Uterus (tissue), 4 donors: ENCODE results near the gene MOB3A. TPM values are rescaled to one million over a fixed set of nuclear protein-coding genes. Genes with fewer than 3 reads are reported as not detected.

Experiments used
- DNase-seq, 2 donors: peaks; one replicate each; pipeline ENCODE4 v3.0.0-alpha.2; 2019 to 2020
- H3K27ac ChIP-seq, 2 donors: fragments of 200-600 bp; sonication (generic); 1 replicate in 1 of 2; 2 replicates in 1 of 2; pipeline ENCODE4 v1.5.1; 2016 to 2018
- H3K27me3 ChIP-seq, 2 donors: fragments of 200-600 bp; sonication (generic); one replicate each; pipeline ENCODE4 v1.5.1; 2018 to 2019; ENCODE audit warnings: control low read depth in 1 of 2
- H3K36me3 ChIP-seq, 2 donors: fragments of 200-600 bp; sonication (generic); one replicate each; pipeline ENCODE4 v1.5.1; 2019; ENCODE audit warnings: control low read depth in 1 of 2
- H3K4me1 ChIP-seq, 2 donors: fragments of 200-600 bp; sonication (generic); one replicate each; pipeline ENCODE4 v1.5.1; 2018 to 2019; ENCODE audit warnings: control low read depth in 1 of 2
- H3K4me3 ChIP-seq, 2 donors: fragments of 200-600 bp; sonication (generic); 1 replicate in 1 of 2; 2 replicates in 1 of 2; pipeline ENCODE4 v1.5.1; 2018 to 2019; ENCODE audit warnings: mild to moderate bottlenecking in 1 of 2
- H3K9me3 ChIP-seq, 2 donors: fragments of 200-600 bp; sonication (generic); one replicate each; pipeline ENCODE4 v1.5.1; 2019; ENCODE audit warnings: control low read depth in 1 of 2
- CTCF ChIP-seq, 4 experiments: fragments of 200-600 bp in 2 of 4; fragments of 450-650 bp in 2 of 4; sonication (generic) in 2 of 4; IDR thresholded peaks; one replicate each; pipeline ENCODE4 v1.5.1; 2016 to 2019; ENCODE audit warnings: antibody characterized with exemption in 4 of 4, mild to moderate bottlenecking in 2 of 4, moderate library complexity in 1 of 4
- POLR2A ChIP-seq, 2 donors: fragments of 450-650 bp; IDR thresholded peaks; one replicate each; pipeline ENCODE4 v1.6.1; 2016; ENCODE audit warnings: antibody characterized with exemption in 2 of 2, mild to moderate bottlenecking in 1 of 2, moderate library complexity in 1 of 2
- intact Hi-C: fragments of 100-400 bp; cut with DNase I; formaldehyde crosslinking; loops from one replicate; pipeline ENCODE4 v1.15.1; 2023; ENCODE audit warnings: low total_unique reads
- total RNA-seq, 4 donors: library from RNA; depleted of rRNA in 3 of 4; stranded (reverse); fragments of >200 nt in 3 of 4; gene quantifications; one replicate each; pipeline versions ENCODE4 v1.1.0 to v1.2.4, GENCODE V29; 2014 to 2023
- donor health status: DM: yes; HTN: yes; CAD: no.

MOB3A gene
- total RNA-seq, 4 donors from 2014 or later = 10.2 to 81.4 (median 20.7) TPM

GRCh38 chr19:2048959-2049740, 47.0 kb downstream of the MOB3A start:
- H3K4me1 ChIP-seq = peaks cover 8 to 41% of the 10 kb centered on the region in 2 donors
- H3K27ac ChIP-seq = peak overlapping the region; percentile 97 to 100
- peak overlapping the region; percentile 53 to 96 for H3K4me3 ChIP-seq
- intact Hi-C loops = no loop called here
- no peaks in the 10 kb centered on the region for H3K27me3 ChIP-seq
- H3K36me3 ChIP-seq = no peaks in the 10 kb centered on the region
- DNase-seq = no peak
- no peaks in the 10 kb centered on the region for H3K9me3 ChIP-seq
- TF ChIP-seq POLR2A (IDR thresholded peaks at IDR 0.05) (no peak), CTCF (IDR thresholded peaks at IDR 0.05) (no peak)

- peaks cover 4 to 37% of the 10 kb centered on the region in 2 donors for H3K4me1 ChIP-seq
Observed at GRCh38 chr19:2048104-2048958, 47.8 kb downstream of the MOB3A start.

GRCh38 chr19:2047449-2048103, 48.5 kb downstream of the MOB3A start:
- no peaks in the 10 kb centered on the region for H3K9me3 ChIP-seq
- intact Hi-C loops = no loop called here
- H3K36me3 ChIP-seq = no peaks in the 10 kb centered on the region
- no peak overlapping the region for H3K4me3 ChIP-seq
- DNase-seq = peak in 1 of 2 donors; percentile 68
- H3K27me3 ChIP-seq = no peaks in the 10 kb centered on the region
- H3K27ac ChIP-seq = peak overlapping the region; percentile 97 to 100
- TF ChIP-seq CTCF (IDR thresholded peaks at IDR 0.05) = no peak
- TF ChIP-seq POLR2A (IDR thresholded peaks at IDR 0.05) = no peak
- peaks cover 7 to 38% of the 10 kb centered on the region in 2 donors for H3K4me1 ChIP-seq

More at GRCh38 chr19:2048104-2048958, 47.8 kb downstream of the MOB3A start:
- Histone ChIP-seq H3K36me3 (no peaks in the 10 kb centered on the region), H3K4me3 (peak overlapping the region; percentile 4 to 53), H3K9me3 (no peaks in the 10 kb centered on the region), H3K27me3 (no peaks in the 10 kb centered on the region), H3K27ac (peak overlapping the region; percentile 97 to 100)
- TF ChIP-seq POLR2A (IDR thresholded peaks at IDR 0.05) (no peak), CTCF (IDR thresholded peaks at IDR 0.05) (no peak)
- intact Hi-C loops = no loop called here
- DNase-seq = no peak

GRCh38 chr19:2047076-2047448, 49.1 kb downstream of the MOB3A start:
- intact Hi-C loops = no loop called here
- no peak for TF ChIP-seq POLR2A (IDR thresholded peaks at IDR 0.05)
- no peak for TF ChIP-seq CTCF (IDR thresholded peaks at IDR 0.05)
- Histone ChIP-seq H3K27me3 (no peaks in the 10 kb centered on the region), H3K4me1 (peaks cover 9 to 39% of the 10 kb centered on the region in 2 donors), H3K9me3 (no peaks in the 10 kb centered on the region), H3K36me3 (no peaks in the 10 kb centered on the region), H3K4me3 (no peak overlapping the region), H3K27ac (peak overlapping the region; percentile 97 to 100)
- no peak for DNase-seq
